Heart right ventricle (tissue), 16 donors: ENCODE results near the gene HYCC1. TPM values are rescaled to one million over a fixed set of nuclear protein-coding genes. Genes with fewer than 3 reads are reported as not detected.
"Not testable (repeated sequence)": the region's sequence is repeated elsewhere in the genome, so short reads cannot be mapped to it uniquely, and the experiment has no call there.

ENCODE experiments used
- ATAC-seq, 8 donors: fragments of 200-7000 bp; cut with Tn5 transposase; one replicate each; pipeline ENCODE4 v1.9.1; 2020; ENCODE audit warnings: mild to moderate bottlenecking in 8 of 8, moderate library complexity in 8 of 8, moderate number of reproducible peaks in 1 of 8
- DNase-seq, 2 donors: peaks; one replicate each; pipeline ENCODE4 v3.0.0-alpha.2; 2020
- H3K27ac ChIP-seq, 10 donors: fragments of 200-600 bp; sonication (generic) in 2 of 10; one replicate each; pipeline versions ENCODE4 v1.5.0 to v1.8.0; 2020 to 2022; ENCODE audit warnings: mild to moderate bottlenecking in 3 of 10
- H3K27me3 ChIP-seq, 7 donors: fragments of 200-600 bp; one replicate each; pipeline ENCODE4 v1.8.0; 2021 to 2022; ENCODE audit warnings: mild to moderate bottlenecking in 2 of 7
- H3K36me3 ChIP-seq, 9 donors: fragments of 200-600 bp; sonication (generic) in 1 of 9; one replicate each; pipeline versions ENCODE4 v1.5.0 to v1.8.0; 2020 to 2022; ENCODE audit warnings: mild to moderate bottlenecking in 2 of 9
- H3K4me1 ChIP-seq, 9 donors: fragments of 200-600 bp; sonication (generic) in 1 of 9; one replicate each; pipeline versions ENCODE4 v1.5.0 to v1.8.0; 2020 to 2022; ENCODE audit warnings: mild to moderate bottlenecking in 4 of 9
- H3K4me3 ChIP-seq, 10 donors: fragments of 200-600 bp; sonication (generic) in 2 of 10; one replicate each; pipeline versions ENCODE4 v1.5.0 to v1.8.0; 2020 to 2022; ENCODE audit warnings: mild to moderate bottlenecking in 7 of 10, moderate library complexity in 2 of 10
- H3K9me3 ChIP-seq, 11 donors: fragments of 200-600 bp in 10 of 11; sonication (generic) in 2 of 11; one replicate each; pipeline versions ENCODE4 v1.5.0 to v1.8.0; 2013 to 2022; ENCODE audit warnings: mild to moderate bottlenecking in 2 of 11, control low read depth in 1 of 11, moderate library complexity in 1 of 11
- CTCF ChIP-seq, 9 donors: fragments of 200-600 bp; sonication (generic) in 2 of 9; IDR thresholded peaks; one replicate each; pipeline versions ENCODE4 v1.5.0 to v1.8.0; 2021 to 2022; ENCODE audit warnings: antibody characterized with exemption in 9 of 9, mild to moderate bottlenecking in 5 of 9, moderate library complexity in 1 of 9
- WGBS, 2 donors: extraction: QIAGEN DNeasy Blood & Tissue Kit; methylation state at CpG; one replicate each; pipeline ENCODE4 v1.1.7; 2013; ENCODE audit warnings: inconsistent platforms in 1 of 2; 5-methylcytosine and 5-hydroxymethylcytosine counted together
- intact Hi-C, 10 donors: fragments of 100-400 bp; cut with DNase I; formaldehyde crosslinking; loops; one replicate each; pipeline versions ENCODE4 v1.11.1 to v1.14.2; 2022
- polyA plus RNA-seq, 2 donors: library from polyadenylated mRNA; stranded (reverse); fragments of 200-250 nt; gene quantifications; one replicate each; pipeline ENCODE4 v1.2.3, GENCODE V29; 2013
- total RNA-seq, 10 donors: library from RNA; stranded (reverse); fragmentation: NEBNext Ultra II Directional in 3 of 10; extraction: Animal tissue kit (Norgen Biotek cat#: 25700) in 3 of 10; gene quantifications; one replicate each; pipeline versions ENCODE4 v1.2.1 to v1.2.4, GENCODE V29; 2021 to 2023
- donor health status: Arrhythmogenic right ventricular cardiomyopathy.
- donor health status: ischemic (EF 13 %, LVEDD 7.1; RV severe dilation, severe dysfunction).
- donor health status: healthy with polysubstance abuse.
- donor health status: DM: no; HTN: yes; CAD: no.
- donor health status: DM: no; HTN: no; CAD: no.
- donor health status: ischemic (EF 25% LVEDD 6.9; RV normal size, moderate dysfunction).
- donor health status: ischemic (EF 25% LVEDD 5.7; RV mildly dilated, moderate dysfunction).
- donor health status: healthy.
- donor health status: DM: yes; HTN: yes; CAD: no.
- donor health status: Ischemic cardiomyopathy.
- donor health status: ischemic (EF 35%, LVEDD 5.7; RV mildly dilated, moderate dysfunction).
- donor health status: nonischemic (EF 11% LVEDD 7.7; RV severe dilation, severe dysfunction).
- donor health status: DM: yes; HTN: yes; CAD: no.
- donor health status: PGD.
- donor health status: ischemic (EF 29% LVEDD 5.4; RV normal size, mild dysfunction).
- donor health status: nonischemic (EF 23%, LVEDD 6.1; RV moderate dilation, normal function).

HYCC1 gene
- total and polyA plus RNA-seq, 12 donors, result 5.9 to 39.6 (median 33.2) TPM

- Histone ChIP-seq H3K27me3 (no peaks in the 10 kb centered on the region), H3K9me3 (no peaks in the 10 kb centered on the region), H3K4me3 (no peak overlapping the region), H3K4me1 (peaks cover 0 to 11% (median 0%) of the 10 kb centered on the region in 9 donors), H3K36me3 (peaks cover 0 to 49% (median 13%) of the 10 kb centered on the region in 9 donors), H3K27ac (peak overlapping the region in 2 of 10 donors; percentile 6 to 10)
- no peak for TF ChIP-seq CTCF (IDR thresholded peaks at IDR 0.05)
- no peak for ATAC-seq
- intact Hi-C loops, result loop anchor here in 1 of 10 donors (10.0 kb wide), 1 partner anchor 75 kb away; no protein-coding TSS in a partner anchor
- no peak for DNase-seq
- WGBS, 2 donors, result 96% methylated on average over 1 of the region's 1 CpG
These were observed 34.1 kb downstream of the HYCC1 start for GRCh38 chr7:22979861-22980260.

GRCh38 chr7:22979251-22979650 is 34.7 kb downstream of the HYCC1 start:
- ATAC-seq, result no peak
- no peak for DNase-seq
- H3K27ac ChIP-seq, result no peak overlapping the region
- WGBS, 2 donors, result 84 to 85% methylated on average over 2 of the region's 2 CpGs
- intact Hi-C loops, result loop anchor here in 1 of 10 donors (10.0 kb wide), 1 partner anchor 76 kb away; no protein-coding TSS in a partner anchor
- no peaks in the 10 kb centered on the region for H3K27me3 ChIP-seq
- H3K36me3 ChIP-seq, result peaks cover 0 to 55% (median 15%) of the 10 kb centered on the region in 9 donors
- H3K9me3 ChIP-seq, result no peaks in the 10 kb centered on the region
- TF ChIP-seq CTCF (IDR thresholded peaks at IDR 0.05), result peak in 1 of 9 donors; percentile 7
- peaks cover 0 to 11% (median 0%) of the 10 kb centered on the region in 9 donors for H3K4me1 ChIP-seq
- no peak overlapping the region for H3K4me3 ChIP-seq

DNA sequence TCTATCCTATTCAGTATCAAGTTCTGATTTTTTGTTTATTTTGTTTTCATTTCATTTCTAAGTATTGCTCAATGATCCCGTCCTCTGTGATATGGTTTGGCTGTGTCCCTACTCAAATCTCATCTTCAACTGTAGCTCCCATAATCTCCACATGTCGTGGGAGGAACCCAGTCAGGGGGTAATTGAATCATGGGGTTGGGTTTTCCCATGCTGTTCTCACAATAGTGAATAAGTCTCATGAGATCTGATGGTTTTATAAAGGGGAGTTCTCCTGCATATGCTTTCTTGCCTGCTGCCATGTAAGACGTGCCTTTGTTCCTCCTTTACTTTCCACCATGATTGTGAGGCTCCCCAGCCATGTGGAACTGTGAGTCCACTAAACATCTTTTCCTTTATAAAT is 39.3 kb downstream of the HYCC1 start:
- H3K9me3 ChIP-seq, H3K27me3 ChIP-seq, H3K4me1 ChIP-seq, ATAC-seq, H3K27ac ChIP-seq, DNase-seq, H3K4me3 ChIP-seq: not testable (repeated sequence)
- intact Hi-C loops, result loop anchor here in 1 of 10 donors (10.0 kb wide), 1 partner anchor 80 kb away; no protein-coding TSS in a partner anchor
- peaks cover 0 to 85% (median 22%) of the 10 kb centered on the region in 9 donors for H3K36me3 ChIP-seq
- 79 to 99% methylated on average over 3 of the region's 3 CpGs for WGBS, 2 donors

- no peak overlapping the region for H3K27ac ChIP-seq
- intact Hi-C loops, result loop anchor here in 1 of 10 donors (10.0 kb wide), 1 partner anchor 83 kb away; no protein-coding TSS in a partner anchor
- 94% methylated on average over 2 of the region's 2 CpGs for WGBS, 2 donors
- TF ChIP-seq CTCF (IDR thresholded peaks at IDR 0.05), result no peak
- no peaks in the 10 kb centered on the region for H3K4me1 ChIP-seq
- peaks cover 0 to 86% (median 22%) of the 10 kb centered on the region in 9 donors for H3K36me3 ChIP-seq
- ATAC-seq (no peak), DNase-seq (no peak)
- H3K4me3 ChIP-seq, result no peak overlapping the region
- H3K27me3 ChIP-seq, result no peaks in the 10 kb centered on the region
- no peaks in the 10 kb centered on the region for H3K9me3 ChIP-seq
These were observed 41.7 kb downstream of the HYCC1 start for GRCh38 chr7:22972207-22972606.

GRCh38 chr7:22969010-22969431 is 44.9 kb downstream of the HYCC1 start:
- WGBS, 2 donors, result 74 to 89% methylated on average over 3 of the region's 3 CpGs
- DNase-seq, result no peak
- H3K9me3 ChIP-seq, result no peaks in the 10 kb centered on the region
- peaks cover 0 to 75% (median 12%) of the 10 kb centered on the region in 9 donors for H3K36me3 ChIP-seq
- no peak overlapping the region for H3K4me3 ChIP-seq
- H3K27ac ChIP-seq, result no peak overlapping the region
- no peaks in the 10 kb centered on the region for H3K27me3 ChIP-seq
- intact Hi-C loops, result no loop called here
- no peaks in the 10 kb centered on the region for H3K4me1 ChIP-seq
- TF ChIP-seq CTCF (IDR thresholded peaks at IDR 0.05), result no peak
- no peak for ATAC-seq
